GM13976 (cell line): ENCODE results near the gene RALB.
"Not testable (repeated sequence)": the region's sequence is repeated elsewhere in the genome, so short reads cannot be mapped to it uniquely, and the experiment has no call there.

Experiments
- DNase-seq: peaks from one replicate; pipeline ENCODE4 v3.0.0; 2012; ENCODE audit warnings: low spot score
- CTCF ChIP-seq: IDR thresholded peaks from 2 replicates; pipeline ENCODE4 v1.5.1; 2012; ENCODE audit warnings: borderline replicate concordance, mild to moderate bottlenecking; ENCODE audit not compliant: insufficient read depth; ENCODE audit errors: extremely low read depth, missing control alignments, control extremely low read depth
- in situ Hi-C: fragments of 300-500 bp; cut with MboI; formaldehyde crosslinking; loops from one replicate; pipeline ENCODE4 v1.12.0; 2022; ENCODE audit warnings: low sequenced_read_pairs, mixed read lengths, inconsistent platforms; ENCODE audit not compliant: unreplicated experiment

Gene RALB

GRCh38 chr2:120305937-120306490, 53.4 kb downstream of the RALB start:
- no peak for TF ChIP-seq CTCF
- DNase-seq: no peak
- in situ Hi-C loops: no loop called here

- in situ Hi-C loops: no loop called here
These were observed 54.8 kb downstream of the RALB start for GRCh38 chr2:120307482-120307881.

GRCh38 chr2:120308038-120308910, 55.6 kb downstream of the RALB start:
- peak; percentile 59 for DNase-seq
- in situ Hi-C loops: no loop called here
- no peak for TF ChIP-seq CTCF

More at GRCh38 chr2:120307482-120307881, 54.8 kb downstream of the RALB start:
- TF ChIP-seq CTCF: no peak
- no peak for DNase-seq

GRCh38 chr2:120310136-120310535, 57.5 kb downstream of the RALB start:
- TF ChIP-seq CTCF: no peak
- in situ Hi-C loops: no loop called here
- peak; percentile 77 for DNase-seq

GRCh38 chr2:120310841-120311240, 58.2 kb downstream of the RALB start:
- in situ Hi-C loops: not testable (repeated sequence)

GRCh38 chr2:120312076-120312475, 59.4 kb downstream of the RALB start:
- no peak for DNase-seq
- in situ Hi-C loops: no loop called here
- no peak for TF ChIP-seq CTCF

More at GRCh38 chr2:120310841-120311240, 58.2 kb downstream of the RALB start:
- not testable (repeated sequence) for DNase-seq

GRCh38 chr2:120312860-120313694, 60.4 kb downstream of the RALB start:
- TF ChIP-seq CTCF: peak; percentile 97
- DNase-seq: peak; percentile 82
- in situ Hi-C loops: no loop called here
